Stimulated activated CD8-positive, alpha-beta memory T cell treated with anti-CD3 and anti-CD28 coated beads, Interleukin-12 subunit alpha, Interleukin-12 subunit beta, amount 100 ng/mL, for 1 hour (primary cell): ENCODE data around the gene TXNDC8.
"Not testable (repeated sequence)": the region's sequence is repeated elsewhere in the genome, so short reads cannot be mapped to it uniquely, and the experiment has no call there.

Experiments
- DNase-seq: peaks from one replicate; pipeline ENCODE4 v3.0.0-alpha.2; 2020; ENCODE audit warnings: low read depth

Gene TXNDC8

DNA sequence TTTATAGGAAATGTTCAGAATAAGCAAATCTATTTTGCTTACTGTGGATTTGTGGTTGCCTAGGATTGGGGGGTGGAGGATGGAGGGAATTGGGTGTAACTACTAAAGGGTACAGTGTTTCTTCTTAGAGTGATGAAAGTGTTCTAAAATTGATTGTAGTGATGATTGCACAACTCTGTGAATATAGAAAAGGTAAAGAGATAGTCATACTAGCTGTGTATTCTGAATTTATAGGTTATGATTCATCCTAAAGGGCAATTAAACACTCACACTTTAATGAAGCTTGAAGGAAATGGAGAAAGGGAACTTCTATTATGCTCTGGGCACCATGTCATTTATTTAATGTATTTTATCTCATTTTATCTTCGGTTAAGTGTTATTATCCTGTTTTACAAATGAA is 9.9 kb downstream of the TXNDC8 start:
- no peak for DNase-seq

DNA sequence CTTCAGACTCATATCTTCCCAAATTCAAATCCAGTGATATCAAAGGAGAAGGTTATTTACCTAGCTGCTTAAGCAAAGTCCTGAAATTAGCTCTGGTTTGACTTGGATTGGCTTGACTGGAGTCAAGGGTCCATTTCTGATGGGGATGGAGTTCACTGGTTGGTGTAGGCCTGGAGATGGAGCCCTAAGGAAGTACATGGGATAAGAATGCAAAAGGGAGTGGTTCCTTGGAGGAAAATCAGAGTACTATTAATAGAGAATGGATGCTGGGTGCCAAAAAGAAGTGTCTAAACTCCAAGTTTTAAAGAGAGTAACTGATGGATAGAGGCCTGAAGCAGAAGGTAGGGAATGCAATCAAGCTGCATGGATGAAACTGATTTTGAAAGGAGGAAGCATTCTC is 13.8 kb downstream of the TXNDC8 start:
- no peak for DNase-seq

DNA sequence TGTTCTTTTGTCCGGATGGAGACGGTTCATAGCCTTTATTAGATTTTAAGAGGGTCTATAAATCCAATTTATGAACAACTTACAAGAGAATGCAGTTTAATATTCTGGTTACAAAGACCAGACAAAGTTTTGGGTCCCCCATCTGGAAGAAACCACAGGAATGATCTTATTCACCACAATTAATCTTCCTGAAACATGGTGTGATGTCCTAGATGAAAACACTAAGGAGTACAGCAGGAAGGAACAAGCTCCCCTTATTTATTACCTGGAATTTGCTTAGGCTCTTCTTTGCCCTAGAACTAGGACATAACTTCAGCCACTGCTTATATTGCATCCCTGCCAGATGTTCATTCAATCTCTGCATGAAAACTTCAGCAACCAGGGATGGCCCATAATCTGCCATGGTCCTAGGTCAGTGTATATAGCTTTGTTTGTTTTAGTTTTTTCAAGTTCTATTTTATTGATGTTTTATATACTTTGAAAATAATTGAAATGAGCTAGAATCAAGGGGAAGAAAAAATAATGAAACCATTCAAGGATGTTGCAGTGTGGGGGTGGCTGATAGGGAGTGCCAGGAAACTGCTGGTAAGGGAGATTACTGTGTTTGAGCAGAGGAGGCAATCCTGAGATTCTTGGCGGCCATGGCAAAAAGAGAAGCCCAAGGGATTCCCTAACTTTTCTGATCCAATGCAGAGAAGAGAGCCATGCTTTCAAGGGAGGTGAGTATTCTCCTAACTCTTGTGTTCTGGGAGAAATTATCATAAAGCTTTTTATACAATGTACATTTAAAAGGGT is 16.8 kb downstream of the TXNDC8 start:
- no peak for DNase-seq

DNA sequence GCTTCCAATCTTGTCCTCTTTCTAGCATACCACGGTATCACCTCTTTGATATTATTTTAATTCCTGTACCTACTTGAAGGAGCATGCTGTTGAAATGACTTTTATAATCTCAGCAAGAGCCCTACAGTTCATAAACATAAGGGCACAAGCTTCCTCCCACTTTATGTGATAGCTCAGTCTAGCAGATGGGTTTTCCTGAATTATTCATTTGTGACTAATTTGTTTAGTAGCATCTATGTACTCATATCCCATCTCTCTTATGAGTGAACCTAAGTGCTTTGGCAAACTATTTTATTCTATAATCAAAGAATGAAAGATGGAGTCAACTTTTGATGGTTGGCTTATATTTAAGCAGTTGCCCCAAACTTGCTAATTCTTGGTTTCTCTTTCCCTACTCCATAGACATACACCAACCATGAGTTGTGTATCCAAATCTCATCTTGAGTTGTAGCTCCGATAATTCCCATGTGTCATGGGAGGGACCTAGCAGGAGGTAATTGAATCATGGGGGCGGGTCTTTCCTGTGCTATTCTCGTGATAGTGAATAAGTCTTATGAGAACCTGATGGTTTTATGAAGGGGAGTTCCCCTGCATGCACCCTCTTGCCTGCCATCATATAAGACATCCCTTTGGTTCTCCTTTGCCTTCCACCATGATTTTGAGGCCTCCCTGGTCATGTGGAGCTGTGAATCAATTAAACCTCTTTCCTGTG is 17.7 kb downstream of the TXNDC8 start:
- DNase-seq = no peak

DNA sequence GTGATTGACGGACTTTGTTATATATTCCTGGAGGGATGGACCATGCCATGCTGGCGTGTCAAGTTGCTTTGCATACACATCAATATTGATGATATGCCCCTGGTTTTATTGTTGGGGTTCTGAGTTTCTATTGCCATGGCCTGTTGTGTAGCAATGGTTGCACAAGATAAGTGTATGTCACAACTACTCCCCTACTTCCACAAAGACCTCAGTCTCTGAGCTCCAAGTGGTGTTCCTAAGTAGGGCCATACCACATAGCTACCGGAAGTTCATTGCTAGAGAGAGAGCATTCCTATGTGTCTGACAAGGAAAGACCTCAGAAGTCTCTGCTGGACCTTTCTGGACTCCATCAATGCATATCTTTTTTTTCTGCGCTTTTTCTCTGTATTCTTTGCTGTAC is 19.8 kb downstream of the TXNDC8 start:
- no peak for DNase-seq

DNA sequence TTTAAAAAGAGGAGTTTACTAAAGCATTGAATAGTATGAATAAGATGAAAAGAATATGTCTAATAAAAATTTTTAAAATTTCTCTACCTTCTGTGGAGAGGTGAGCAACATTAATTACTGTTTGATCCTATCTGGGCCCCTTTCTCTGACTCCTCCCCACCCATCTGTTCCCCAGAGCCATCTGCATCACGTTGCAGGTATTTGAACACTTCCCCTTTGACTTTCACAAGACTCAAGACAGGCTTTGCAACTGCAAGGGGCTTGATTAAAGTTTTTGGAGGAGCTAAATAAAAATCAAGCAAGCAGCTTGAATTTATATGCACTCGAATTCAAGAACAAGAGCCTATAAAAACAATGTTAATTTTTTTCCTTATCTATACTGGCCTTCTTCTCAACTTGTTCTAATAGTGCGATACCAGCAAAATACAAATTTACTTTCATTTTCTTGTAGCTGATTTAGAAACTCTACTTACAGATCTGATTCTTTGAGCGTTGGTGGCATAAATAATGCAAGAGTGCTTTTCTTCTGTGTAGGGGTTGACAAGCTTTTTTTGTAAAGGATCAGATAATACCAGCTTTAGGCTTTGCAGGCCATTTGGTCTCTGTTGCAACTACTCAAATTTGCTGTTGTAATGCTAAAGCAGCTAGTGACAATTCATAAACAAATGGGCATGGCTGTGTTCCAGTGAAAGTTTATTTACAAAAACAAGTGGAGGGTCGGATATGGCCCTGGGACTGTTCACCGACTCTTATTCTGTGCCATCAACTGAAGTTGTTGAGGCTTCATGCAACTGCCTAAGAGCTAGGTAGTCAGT is 21.2 kb downstream of the TXNDC8 start:
- DNase-seq = no peak

DNA sequence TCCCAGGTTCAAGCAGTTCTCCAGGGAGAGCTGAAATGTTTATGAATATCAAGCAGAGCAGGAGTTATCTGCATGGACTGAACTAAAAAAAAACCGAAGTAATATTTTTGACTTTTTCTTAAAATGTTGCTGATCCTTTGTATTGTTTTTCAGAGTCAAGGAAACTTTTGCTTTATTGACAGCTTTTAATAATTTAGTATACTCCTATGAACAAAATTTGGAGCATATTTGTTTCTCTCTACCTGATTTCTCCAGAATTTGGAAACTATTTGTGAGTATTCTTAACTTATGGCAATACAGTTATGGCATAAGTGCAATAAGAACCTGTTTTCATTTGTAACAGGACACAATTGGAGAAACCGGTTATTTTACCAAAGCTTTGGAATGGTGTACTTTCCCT is 25.7 kb downstream of the TXNDC8 start:
- DNase-seq = not testable (repeated sequence)

DNA sequence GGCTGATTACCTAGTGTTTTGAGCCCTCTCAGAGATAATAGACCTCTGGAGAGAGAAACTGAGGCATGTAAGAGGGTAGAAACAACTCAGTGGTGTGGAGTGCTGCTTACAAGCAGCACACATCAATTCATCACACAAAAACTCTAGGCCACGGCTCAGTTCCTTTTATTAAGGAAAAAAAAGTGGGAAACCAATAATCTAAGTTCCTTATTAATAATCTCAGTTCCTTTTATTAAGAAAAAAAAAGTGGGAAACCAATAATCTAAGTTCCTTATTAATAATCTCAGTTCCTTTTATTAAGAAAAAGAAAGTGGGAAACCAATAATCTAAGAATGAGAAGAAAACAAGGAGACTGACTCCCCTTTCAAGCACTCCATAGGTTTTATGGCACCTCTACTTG is 28.0 kb downstream of the TXNDC8 start:
- no peak for DNase-seq

DNA sequence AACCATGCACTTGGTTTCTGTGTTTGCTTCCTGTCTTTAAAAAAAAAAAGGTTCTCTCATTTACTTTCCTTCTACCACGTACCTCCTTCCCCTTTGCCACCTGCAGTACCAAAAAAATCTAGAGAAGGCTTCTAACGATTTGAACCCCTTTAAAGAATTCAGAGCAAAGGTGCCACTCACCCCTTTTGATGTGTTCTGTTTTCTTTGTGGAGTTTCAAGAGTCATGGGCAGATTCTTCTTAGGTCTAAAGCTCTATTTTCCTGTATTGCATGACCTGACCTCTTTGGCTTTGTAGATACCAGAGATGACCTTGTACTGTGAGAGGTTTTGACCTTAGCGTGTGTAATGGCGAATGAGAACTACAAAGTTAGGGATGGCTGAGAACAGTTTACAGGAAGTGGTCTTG is 29.0 kb downstream of the TXNDC8 start:
- DNase-seq = no peak

DNA sequence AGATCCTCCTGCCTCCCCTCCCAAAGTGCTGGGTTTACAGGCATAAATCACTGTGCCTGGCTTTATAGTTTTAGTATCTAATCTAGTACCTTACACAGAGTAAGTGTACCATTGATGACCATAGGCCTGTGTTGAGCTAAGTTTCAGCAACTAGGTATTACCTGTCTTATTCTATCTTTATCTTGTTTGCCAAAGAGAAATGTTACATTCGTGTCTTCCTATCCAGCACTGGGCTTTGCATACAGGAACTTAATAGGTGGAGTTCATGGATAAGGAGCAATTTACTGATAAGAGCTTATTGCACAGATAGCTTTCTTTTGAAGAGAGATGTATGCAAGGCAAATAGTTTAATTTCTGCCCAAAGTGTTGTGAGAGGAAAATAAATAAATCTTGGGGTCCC is 30.5 kb downstream of the TXNDC8 start:
- DNase-seq = no peak

DNA sequence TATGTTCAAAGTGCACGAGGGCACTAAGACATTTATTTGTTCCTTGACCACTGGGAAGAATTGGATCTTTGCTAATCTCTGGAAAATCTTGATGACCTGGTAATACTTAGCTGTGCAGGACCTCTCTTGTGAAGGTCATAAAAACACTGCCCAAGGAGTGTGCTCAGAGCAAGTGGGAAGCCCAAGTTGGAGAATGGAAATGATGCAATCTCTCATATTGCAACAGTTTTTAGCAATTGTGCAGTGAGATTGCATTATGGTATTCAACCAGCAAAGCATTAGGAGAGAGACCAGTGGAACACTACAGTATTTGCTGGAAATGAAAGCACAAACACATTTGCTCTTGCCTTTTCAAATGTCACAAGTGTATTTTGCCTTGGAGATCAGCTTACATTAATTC is 34.5 kb downstream of the TXNDC8 start:
- DNase-seq = no peak

DNA sequence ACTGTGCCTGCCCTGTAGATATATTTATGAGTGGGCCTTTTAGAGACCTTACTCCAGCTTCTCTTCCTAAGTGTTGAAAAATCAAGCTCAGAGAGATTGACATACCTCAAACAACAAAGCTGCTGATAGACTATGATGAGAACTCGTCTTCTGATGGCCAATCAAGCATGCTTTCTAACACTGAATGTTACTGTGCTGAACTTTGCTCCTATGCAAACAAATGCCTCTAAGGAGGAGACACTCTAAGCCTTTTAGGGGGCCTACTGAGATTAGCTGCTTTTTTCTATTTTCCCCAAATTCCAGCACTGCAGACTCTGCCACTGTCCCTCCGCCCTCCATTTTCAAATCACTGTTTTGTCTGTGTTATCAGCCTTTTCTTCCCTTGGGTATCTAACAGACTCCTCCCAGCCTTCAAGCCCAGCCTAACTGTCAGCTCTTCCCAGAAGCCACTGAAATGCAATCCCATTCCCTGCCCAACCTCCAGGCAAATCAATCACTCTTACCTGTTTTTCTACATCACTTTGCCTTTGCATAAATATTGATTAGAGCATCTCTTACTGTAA is 39.5 kb downstream of the TXNDC8 start:
- no peak for DNase-seq

DNA sequence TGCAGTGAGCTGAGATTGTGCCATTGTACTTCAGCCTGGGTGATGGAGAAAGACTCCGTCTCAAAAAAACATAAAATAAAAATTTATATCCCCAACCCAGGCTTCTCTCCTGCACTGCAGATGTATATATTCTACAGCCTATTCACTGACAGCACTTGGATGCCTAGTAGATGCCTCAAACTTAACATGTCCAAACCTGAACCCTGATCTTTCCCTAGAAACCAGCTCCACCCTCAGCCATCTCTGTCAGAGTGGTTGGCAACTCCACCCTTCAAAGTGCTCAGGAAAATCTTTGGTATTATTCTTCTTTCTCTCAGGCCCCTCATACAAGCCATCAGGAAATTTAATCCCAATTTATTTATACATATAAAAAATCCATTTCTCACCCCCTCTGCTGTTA is 44.4 kb downstream of the TXNDC8 start:
- DNase-seq = no peak

DNA sequence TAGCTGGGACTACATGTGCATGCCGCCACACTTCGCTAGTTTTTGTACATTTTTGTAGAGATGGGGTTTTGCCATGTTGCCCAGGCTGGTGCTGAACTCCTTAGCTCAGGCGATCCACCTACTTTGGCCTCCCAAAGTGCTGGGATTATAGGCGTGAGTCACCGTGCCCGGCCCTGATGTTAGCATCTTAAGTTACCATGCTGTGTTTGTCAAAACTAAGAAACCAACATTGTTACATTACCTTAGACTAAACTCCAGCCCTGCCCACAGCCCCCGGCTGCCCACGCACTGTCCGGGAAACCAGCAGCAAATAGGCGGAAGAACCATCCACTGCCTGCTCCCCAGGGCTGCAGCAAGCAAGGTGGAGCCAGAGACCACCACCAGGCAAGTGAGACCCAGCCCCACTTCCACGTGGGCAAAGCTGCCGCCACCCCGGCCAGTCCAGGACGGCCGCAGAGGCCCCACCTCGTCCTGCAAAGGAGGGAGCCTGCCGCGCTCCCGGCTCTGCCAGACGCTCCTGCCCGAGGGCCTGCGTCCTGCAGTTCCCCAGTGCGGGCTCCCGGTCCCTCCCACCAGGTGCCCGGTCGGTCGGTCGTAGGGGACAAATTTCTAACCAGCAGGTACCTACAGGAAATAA is 45.6 kb downstream of the TXNDC8 start:
- no peak for DNase-seq

DNA sequence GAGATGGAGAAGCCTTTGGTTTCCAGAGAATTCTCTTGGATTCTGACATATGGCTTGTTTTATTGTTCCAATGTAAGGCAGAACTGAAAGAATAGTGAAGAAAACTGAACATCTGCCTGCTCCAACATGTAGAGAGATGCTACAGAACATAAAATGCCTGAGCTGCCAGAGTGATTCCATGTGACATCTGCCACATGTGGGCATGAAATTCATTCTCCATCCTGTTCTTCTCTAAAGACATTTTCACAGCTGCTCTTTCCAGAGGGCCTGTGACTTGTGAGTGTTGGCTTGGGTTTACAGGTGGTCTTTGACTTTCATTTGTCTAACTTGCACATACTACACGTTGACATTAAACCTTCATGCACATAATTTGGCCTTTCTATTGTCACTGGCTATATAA is 47.7 kb downstream of the TXNDC8 start:
- no peak for DNase-seq

DNA sequence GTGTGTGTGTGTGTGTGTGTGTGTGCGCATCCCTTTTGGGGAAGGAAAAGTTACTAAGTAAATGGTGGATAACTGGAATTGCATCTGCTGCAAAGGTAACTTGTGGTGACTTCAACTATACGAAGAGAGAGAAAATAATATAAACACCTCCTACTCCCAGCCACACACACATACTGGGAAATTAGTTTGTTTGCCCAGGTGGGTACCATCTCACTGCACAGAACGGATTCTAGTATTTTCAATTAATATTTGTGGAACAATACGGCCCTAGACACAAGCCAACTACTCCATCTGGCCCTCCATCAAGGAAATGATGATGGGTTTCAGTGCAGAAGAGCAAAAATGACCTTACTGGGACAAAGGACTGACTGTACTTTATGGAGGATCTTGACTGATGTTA is 49.2 kb downstream of the TXNDC8 start:
- DNase-seq = no peak

DNA sequence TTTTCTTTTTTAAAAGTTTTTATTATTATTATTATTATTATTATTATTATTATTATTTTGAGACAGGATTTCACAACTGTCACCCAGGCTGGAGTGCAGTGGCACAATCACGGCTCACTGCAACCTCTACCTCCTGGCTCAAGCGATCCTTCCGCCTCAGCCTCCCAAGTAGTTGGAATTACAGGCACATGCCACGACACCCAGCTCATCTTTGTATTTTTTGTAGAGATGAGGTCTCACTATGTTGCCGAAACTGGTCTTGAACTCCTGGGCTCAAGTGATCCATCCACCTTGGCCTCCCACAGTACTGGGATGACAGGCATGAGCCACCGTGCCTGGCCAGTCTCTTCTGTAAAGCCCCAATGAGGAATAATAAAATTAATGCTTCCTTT is 50.4 kb downstream of the TXNDC8 start:
- no peak for DNase-seq

DNA sequence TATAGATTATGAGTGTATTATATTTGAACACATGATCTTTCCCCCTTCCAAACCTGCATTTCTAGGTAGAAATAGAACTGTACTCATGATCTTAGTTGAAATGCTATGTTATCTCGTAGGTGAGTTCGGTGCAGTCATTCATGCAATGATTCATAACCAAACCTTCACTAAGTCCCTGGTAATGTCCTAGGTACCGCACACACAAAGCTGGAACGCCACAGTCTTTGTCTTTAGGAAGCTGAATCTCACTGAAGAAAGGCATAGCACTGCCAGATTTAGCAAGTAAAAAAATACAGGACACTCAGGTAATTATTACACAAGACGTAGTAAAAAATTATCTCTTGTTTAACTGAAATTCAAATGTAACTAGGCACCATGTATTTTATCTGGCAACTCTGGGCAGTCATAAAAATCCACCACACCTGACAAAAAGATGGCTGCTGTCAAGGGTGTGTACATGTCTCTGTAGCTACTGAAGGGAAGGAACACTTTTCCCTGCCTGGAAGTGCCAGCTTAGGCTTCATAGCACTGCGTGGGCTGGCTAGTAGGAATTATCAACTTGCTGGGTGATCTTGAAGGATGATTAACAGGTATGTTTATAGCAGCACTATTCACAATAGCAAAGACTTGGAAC is 53.3 kb downstream of the TXNDC8 start:
- DNase-seq = no peak

DNA sequence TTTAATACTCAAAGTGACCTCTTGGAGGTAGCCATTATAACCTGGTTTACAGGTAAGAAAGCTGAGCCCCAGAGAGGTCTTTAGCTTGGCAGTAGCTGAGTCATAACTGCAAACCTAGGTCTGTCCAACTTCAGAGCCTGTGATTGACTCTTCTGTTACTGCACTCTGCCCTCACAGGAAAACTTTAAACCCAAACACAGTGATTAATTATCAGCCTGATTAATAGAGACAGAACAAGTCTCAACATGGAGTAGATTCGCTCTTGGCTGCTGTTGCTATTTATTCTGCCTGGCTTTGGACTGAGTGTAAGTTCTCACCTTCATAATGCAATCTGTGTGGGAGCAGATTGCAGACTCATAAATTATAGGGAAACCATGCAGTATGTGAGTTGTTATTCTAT is 53.9 kb downstream of the TXNDC8 start:
- no peak for DNase-seq

DNA sequence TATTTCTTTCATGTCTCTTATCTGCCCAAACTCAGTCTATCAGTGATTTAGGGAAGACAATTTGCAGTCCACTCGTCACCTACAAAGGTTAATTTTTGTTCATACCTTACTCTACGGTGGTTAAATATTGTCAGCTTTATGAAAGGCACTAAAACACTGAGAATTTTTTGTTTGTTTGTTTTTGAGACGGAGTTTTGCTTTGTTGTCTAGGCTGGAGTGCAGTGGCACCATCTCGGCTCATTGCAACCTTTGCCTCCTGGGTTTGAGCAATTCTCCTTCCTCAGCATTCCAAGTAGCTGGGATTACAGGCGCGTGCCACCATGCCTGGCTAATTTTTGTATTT is 55.0 kb downstream of the TXNDC8 start:
- DNase-seq = no peak

DNA sequence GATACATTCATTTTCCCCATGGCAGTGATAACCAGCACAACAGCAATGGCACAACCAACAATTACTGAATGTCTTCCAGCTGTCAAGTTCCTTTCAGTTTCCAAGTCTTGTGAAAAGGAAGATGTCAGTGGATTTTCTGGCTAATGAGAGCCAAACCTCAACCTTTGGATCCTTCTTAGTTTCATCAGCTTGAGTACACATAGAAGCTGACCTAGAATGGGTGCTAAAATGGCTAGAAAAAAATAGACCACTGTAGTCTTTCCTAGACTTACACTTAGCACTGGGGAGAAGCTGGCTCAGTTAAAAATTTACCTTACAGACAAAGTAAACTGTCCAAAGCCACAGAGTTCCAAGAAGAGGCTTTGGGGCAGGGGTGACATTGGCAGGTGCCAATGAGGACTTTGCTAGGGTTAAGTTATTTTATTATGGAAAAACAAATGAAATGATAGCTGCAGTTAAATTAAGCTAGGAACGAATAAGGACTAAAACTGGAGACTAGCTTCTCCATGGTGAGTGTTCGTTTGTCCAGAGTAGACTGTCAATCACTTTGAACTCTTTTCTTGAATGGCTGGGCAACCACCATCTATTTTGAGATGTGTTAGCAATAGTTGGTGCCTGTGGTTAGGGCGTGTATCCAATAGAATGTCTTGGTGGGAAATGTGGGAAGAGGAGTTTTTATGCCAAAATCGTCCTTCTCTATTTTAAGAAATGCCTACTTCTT is 55.5 kb downstream of the TXNDC8 start:
- DNase-seq = no peak
